SK-N-SH (cell line): ENCODE measurements around the gene WDR82. TPM values are rescaled to one million over a fixed set of nuclear protein-coding genes. Genes with fewer than 3 reads are reported as not detected.
A peak's percentile ranks its signal among the peaks of the same experiment; 100 is the strongest.

Experiments used
- CTCF ChIA-PET: fragments of 300-600, 350-600 bp; formaldehyde crosslinking; extraction: SDS; loops from one replicate; lab custom pipeline; 2021; lab: Yijun Ruan, JAX
- POLR2A ChIA-PET: fragments of 350-600 bp; sonication (Branson Sonifier 250); formaldehyde crosslinking; extraction: SDS; loops from one replicate; lab custom pipeline; 2020; ENCODE audit warnings: antibody characterized with exemption, inconsistent platforms; lab: Yijun Ruan, JAX
- DNase-seq: peaks from one replicate; pipeline ENCODE4 v3.0.0; 2012
- H2AFZ ChIP-seq: fragments of 200-600 bp; sonication (generic); 2 replicates; pipeline ENCODE4 v1.8.1; 2016; ENCODE audit warnings: antibody characterized with exemption, mild to moderate bottlenecking, low read depth
- H3F3A ChIP-seq: fragments of 200-600 bp; sonication (generic); replicated peaks from 2 replicates; pipeline ENCODE3; 2016; ENCODE audit warnings: antibody characterized with exemption, mild to moderate bottlenecking; ENCODE audit not compliant: insufficient read depth
- H3K27ac ChIP-seq, 2 experiments: fragments of 200-500 bp in 1 of 2; fragments of 200-600 bp in 1 of 2; sonication (Bioruptor generic) in 1 of 2; sonication (generic), shearing (Covaris generic) in 1 of 2; 2 replicates each; pipeline versions ENCODE4 v1.5.1 to v1.6.1; 2014 to 2016; ENCODE audit warnings: low read depth in 2 of 2, inconsistent platforms in 1 of 2, low read length in 1 of 2, mild to moderate bottlenecking in 1 of 2, mixed read lengths in 1 of 2
- H3K27me3 ChIP-seq: fragments of 200-600 bp; sonication (generic), shearing (Covaris generic); 2 replicates; pipeline ENCODE4 v1.6.1; 2016; ENCODE audit warnings: mixed run types; ENCODE audit not compliant: insufficient read depth
- H3K36me3 ChIP-seq, 2 experiments: fragments of 200-500 bp in 1 of 2; fragments of 200-600 bp in 1 of 2; sonication (Bioruptor generic) in 1 of 2; sonication (generic) in 1 of 2; replicated peaks in 1 of 2; 2 replicates each; pipeline versions ENCODE3 to v1.5.1; 2014 to 2016; ENCODE audit warnings: low read length in 1 of 2, mild to moderate bottlenecking in 1 of 2; ENCODE audit not compliant: insufficient read depth in 2 of 2, control insufficient read depth in 1 of 2
- H3K4me1 ChIP-seq, 2 experiments: fragments of 200-500 bp in 1 of 2; fragments of 200-600 bp in 1 of 2; sonication (Bioruptor generic) in 1 of 2; sonication (generic), shearing (Covaris generic) in 1 of 2; 2 replicates each; pipeline versions ENCODE4 v1.5.1 to v1.6.1; 2014 to 2016; ENCODE audit warnings: low read depth in 1 of 2, low read length in 1 of 2, mixed run types in 1 of 2; ENCODE audit not compliant: insufficient read depth in 2 of 2, control insufficient read depth in 1 of 2
- H3K4me2 ChIP-seq: fragments of 200-600 bp; sonication (generic), shearing (Covaris generic); 2 replicates; pipeline ENCODE4 v1.6.1; 2017; ENCODE audit warnings: mixed run types
- H3K4me3 ChIP-seq, 2 experiments: fragments of 200-500 bp in 1 of 2; fragments of 200-600 bp in 1 of 2; sonication (Bioruptor generic) in 1 of 2; sonication (generic), shearing (Covaris generic) in 1 of 2; 2 replicates each; pipeline versions ENCODE4 v1.5.1 to v1.8.1; 2014 to 2016; ENCODE audit warnings: low read depth in 2 of 2, inconsistent platforms in 1 of 2, low read length in 1 of 2, mild to moderate bottlenecking in 1 of 2, mixed read lengths in 1 of 2, moderate library complexity in 1 of 2
- H3K79me2 ChIP-seq: fragments of 200-600 bp; sonication (generic); 2 replicates; pipeline ENCODE4 v1.8.1; 2017; ENCODE audit warnings: mild to moderate bottlenecking; ENCODE audit not compliant: insufficient read depth
- H3K9ac ChIP-seq: fragments of 200-600 bp; sonication (generic); 2 replicates; pipeline ENCODE4 v1.6.1; 2017; ENCODE audit warnings: mixed run types
- H3K9me2 ChIP-seq: fragments of 200-600 bp; sonication (generic); 2 replicates; pipeline ENCODE4 v1.6.1; 2017; ENCODE audit warnings: mixed run types
- H3K9me3 ChIP-seq: fragments of 200-600 bp; sonication (generic); 2 replicates; pipeline ENCODE4 v1.6.1; 2017; ENCODE audit warnings: mixed run types, mild to moderate bottlenecking, moderate library complexity
- H4K20me1 ChIP-seq: fragments of 200-600 bp; sonication (generic); 2 replicates; pipeline ENCODE4 v1.6.1; 2017; ENCODE audit warnings: mild to moderate bottlenecking, mixed run types; ENCODE audit not compliant: insufficient read depth
- EZH2phosphoT487 ChIP-seq: fragments of 200-600 bp; sonication (generic); IDR thresholded peaks from 2 replicates; pipeline ENCODE4 v1.6.1; 2017; ENCODE audit warnings: low read depth, mixed run types, mild to moderate bottlenecking, antibody characterized with exemption, moderate library complexity, borderline replicate concordance
- FOXJ3 ChIP-seq: sonication (generic); formaldehyde crosslinking; IDR thresholded peaks from 2 replicates; pipeline ENCODE4 v1.5.1; 2020; ENCODE audit warnings: mild to moderate bottlenecking, missing genetic modification reagents
- GABPA ChIP-seq: IDR thresholded peaks from 2 replicates; pipeline ENCODE4 v1.4.0; 2012; ENCODE audit warnings: low read depth, mild to moderate bottlenecking
- RFX5 ChIP-seq: IDR thresholded peaks from 2 replicates; pipeline ENCODE4 v1.6.1; 2012; ENCODE audit warnings: mild to moderate bottlenecking, improper control_type of control experiment, low read length
- TAF1 ChIP-seq: IDR thresholded peaks from 2 replicates; pipeline ENCODE4 v1.6.1; 2012; ENCODE audit warnings: low read depth, mild to moderate bottlenecking, low read length, moderate library complexity, borderline replicate concordance
- TEAD4 ChIP-seq: IDR thresholded peaks from 2 replicates; pipeline ENCODE4 v1.4.0; 2012; ENCODE audit warnings: mild to moderate bottlenecking, borderline replicate concordance; ENCODE audit not compliant: insufficient read depth
- YY1 ChIP-seq: IDR thresholded peaks from 2 replicates; pipeline ENCODE4 v1.4.0; 2012; ENCODE audit warnings: low read depth, mild to moderate bottlenecking
- WGBS: methylation state at CpG from one replicate; pipeline ENCODE4 v1.1.6; 2017; ENCODE audit warnings: low lambda C conversion rate; 5-methylcytosine and 5-hydroxymethylcytosine counted together
- polyA plus RNA-seq, 3 experiments: library from polyadenylated mRNA; depleted of rRNA; stranded (reverse); fragments of >200 nt; gene quantifications; 2 replicates each; pipeline ENCODE4 v1.2.3, GENCODE V29; 2012
- TF ChIP-seq, protein P1 (sequence below): fragments of 150-350 bp; IDR thresholded peaks from 2 replicates; pipeline ENCODE4 v1.6.1; 2017; ENCODE audit warnings: antibody characterized with exemption, low read length, low read depth, borderline replicate concordance
- TF ChIP-seq, protein P2 (sequence below): IDR thresholded peaks from 2 replicates; pipeline ENCODE4; 2012
- TF ChIP-seq, protein P3 (sequence below): IDR thresholded peaks from 2 replicates; pipeline ENCODE4 v1.4.0; 2012; ENCODE audit warnings: low read depth, borderline replicate concordance

Gene WDR82
- polyA plus RNA-seq, 1 of the 3 experiments (the other 2 are of a cell fraction) = 41.2 TPM

DNA sequence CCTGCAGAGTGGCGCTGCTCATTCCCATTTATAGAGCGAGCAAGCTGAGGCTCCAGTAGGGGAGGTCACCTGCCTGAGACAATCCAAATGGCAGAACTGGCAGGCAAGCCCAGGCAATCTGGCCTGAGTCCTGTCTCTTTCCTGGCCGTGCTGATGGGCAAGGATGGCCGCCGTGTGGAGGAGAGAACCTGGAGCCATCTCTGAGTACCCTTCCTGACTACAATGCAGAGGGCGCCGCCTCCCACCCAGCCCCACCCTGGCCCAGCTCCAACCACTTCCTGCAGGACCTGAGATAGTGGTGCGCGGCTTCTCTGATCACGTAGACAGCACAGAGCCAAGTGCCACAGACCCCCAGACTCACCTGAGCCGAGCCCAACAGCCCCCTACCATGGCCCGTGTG lies 60.0 kb downstream of the WDR82 start:
- DNase-seq = no peak
- H3K9me2 ChIP-seq = no peaks in the 10 kb centered on the region
- TF ChIP-seq GABPA = no peak
- no peak for TF ChIP-seq FOXJ3 (CRISPR knock-in tag)
- no peak for TF ChIP-seq EZH2phosphoT487
- no peak for TF ChIP-seq YY1
- TF ChIP-seq, protein P1, sequence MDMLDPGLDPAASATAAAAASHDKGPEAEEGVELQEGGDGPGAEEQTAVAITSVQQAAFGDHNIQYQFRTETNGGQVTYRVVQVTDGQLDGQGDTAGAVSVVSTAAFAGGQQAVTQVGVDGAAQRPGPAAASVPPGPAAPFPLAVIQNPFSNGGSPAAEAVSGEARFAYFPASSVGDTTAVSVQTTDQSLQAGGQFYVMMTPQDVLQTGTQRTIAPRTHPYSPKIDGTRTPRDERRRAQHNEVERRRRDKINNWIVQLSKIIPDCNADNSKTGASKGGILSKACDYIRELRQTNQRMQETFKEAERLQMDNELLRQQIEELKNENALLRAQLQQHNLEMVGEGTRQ = no peak
- no peaks in the 10 kb centered on the region for H3K79me2 ChIP-seq
- 92% methylated on average over 7 of the region's 12 CpGs for WGBS
- H3F3A ChIP-seq = peaks cover 15% of the 10 kb centered on the region
- no peak overlapping the region for H3K4me2 ChIP-seq
- H3K27ac ChIP-seq = no peak overlapping the region
- POLR2A ChIA-PET = no interaction called here
- no peaks in the 10 kb centered on the region for H3K27me3 ChIP-seq
- H3K4me1 ChIP-seq = peaks cover 12 to 19% of the 10 kb centered on the region in 2 experiments; a peak in 3 of 4 replicates
- H4K20me1 ChIP-seq = no peaks in the 10 kb centered on the region
- H3K4me3 ChIP-seq = no peak overlapping the region
- H2AFZ ChIP-seq = 0 out of 2 replicates have a peak overlapping the region, but pooled peaks have one; percentile 30
- H3K9ac ChIP-seq = no peak overlapping the region
- H3K9me3 ChIP-seq = no peaks in the 10 kb centered on the region
- CTCF ChIA-PET = interaction anchor here (1.0 to 16.1 kb wide), 4 partner anchors 8 to 214 kb away, joined by 6 to 257 read pairs (median 26); partner anchors contain the start of gene TWF2
- H3K36me3 ChIP-seq = peaks cover 15 to 20% of the 10 kb centered on the region in 2 experiments

DNA sequence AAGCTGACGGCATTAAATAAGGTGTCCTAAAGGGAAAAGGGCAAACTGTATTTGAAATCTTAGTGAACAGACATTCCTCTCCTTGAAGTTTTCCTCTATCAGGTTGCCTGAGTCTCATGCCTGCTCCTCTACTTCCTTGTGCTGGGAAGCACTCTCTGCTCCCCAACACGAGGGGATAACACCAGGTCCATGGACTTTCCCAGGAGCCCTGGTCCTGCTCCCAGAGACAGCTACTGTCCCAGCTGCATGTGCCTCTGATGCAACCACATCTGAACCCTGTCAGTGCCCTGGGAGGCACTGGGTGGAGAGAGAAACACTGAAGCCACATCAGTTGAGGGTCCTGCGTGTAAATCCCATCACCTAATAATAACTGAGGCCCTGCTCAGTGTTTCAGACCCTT lies 60.4 kb downstream of the WDR82 start:
- no peak overlapping the region for H3K4me2 ChIP-seq
- TF ChIP-seq RFX5 (no peak), GABPA (no peak), TEAD4 (no peak), TAF1 (no peak)
- TF ChIP-seq, protein P2, sequence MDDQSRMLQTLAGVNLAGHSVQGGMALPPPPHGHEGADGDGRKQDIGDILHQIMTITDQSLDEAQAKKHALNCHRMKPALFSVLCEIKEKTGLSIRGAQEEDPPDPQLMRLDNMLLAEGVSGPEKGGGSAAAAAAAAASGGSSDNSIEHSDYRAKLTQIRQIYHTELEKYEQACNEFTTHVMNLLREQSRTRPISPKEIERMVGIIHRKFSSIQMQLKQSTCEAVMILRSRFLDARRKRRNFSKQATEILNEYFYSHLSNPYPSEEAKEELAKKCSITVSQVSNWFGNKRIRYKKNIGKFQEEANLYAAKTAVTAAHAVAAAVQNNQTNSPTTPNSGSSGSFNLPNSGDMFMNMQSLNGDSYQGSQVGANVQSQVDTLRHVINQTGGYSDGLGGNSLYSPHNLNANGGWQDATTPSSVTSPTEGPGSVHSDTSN = no peak
- TF ChIP-seq, protein P3, sequence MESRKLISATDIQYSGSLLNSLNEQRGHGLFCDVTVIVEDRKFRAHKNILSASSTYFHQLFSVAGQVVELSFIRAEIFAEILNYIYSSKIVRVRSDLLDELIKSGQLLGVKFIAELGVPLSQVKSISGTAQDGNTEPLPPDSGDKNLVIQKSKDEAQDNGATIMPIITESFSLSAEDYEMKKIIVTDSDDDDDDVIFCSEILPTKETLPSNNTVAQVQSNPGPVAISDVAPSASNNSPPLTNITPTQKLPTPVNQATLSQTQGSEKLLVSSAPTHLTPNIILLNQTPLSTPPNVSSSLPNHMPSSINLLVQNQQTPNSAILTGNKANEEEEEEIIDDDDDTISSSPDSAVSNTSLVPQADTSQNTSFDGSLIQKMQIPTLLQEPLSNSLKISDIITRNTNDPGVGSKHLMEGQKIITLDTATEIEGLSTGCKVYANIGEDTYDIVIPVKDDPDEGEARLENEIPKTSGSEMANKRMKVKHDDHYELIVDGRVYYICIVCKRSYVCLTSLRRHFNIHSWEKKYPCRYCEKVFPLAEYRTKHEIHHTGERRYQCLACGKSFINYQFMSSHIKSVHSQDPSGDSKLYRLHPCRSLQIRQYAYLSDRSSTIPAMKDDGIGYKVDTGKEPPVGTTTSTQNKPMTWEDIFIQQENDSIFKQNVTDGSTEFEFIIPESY = no peak
- no peaks in the 10 kb centered on the region for H4K20me1 ChIP-seq
- no peaks in the 10 kb centered on the region for H3K9me3 ChIP-seq
- ChIA-PET POLR2A (no interaction called here), CTCF (interaction anchor here (1.0 to 16.1 kb wide), 5 partner anchors 8 to 228 kb away, joined by 6 to 257 read pairs (median 8); partner anchors contain the start of gene TWF2)
- H2AFZ ChIP-seq = no peak overlapping the region
- no peak overlapping the region for H3K4me3 ChIP-seq
- peaks cover 18 to 24% of the 10 kb centered on the region in 2 experiments for H3K36me3 ChIP-seq
- H3K27ac ChIP-seq = peak overlapping the region in 1 of 2 experiments; percentile 84; a peak in 2 of 4 replicates
- WGBS = 64% methylated on average over 3 of the region's 3 CpGs
- DNase-seq = no peak
- peaks cover 15% of the 10 kb centered on the region for H3F3A ChIP-seq
- H3K9me2 ChIP-seq = no peaks in the 10 kb centered on the region
- H3K79me2 ChIP-seq = no peaks in the 10 kb centered on the region
- H3K27me3 ChIP-seq = no peaks in the 10 kb centered on the region
- peaks cover 12 to 19% of the 10 kb centered on the region in 2 experiments; a peak in 3 of 4 replicates for H3K4me1 ChIP-seq
- no peak overlapping the region for H3K9ac ChIP-seq
